Panc1 (cell line): ENCODE results near the gene IGFALS. TPM values are rescaled to one million over a fixed set of nuclear protein-coding genes. Genes with fewer than 3 reads are reported as not detected.

Experiments used
- ATAC-seq: fragments of 200-7000 bp; cut with Tn5 transposase; 2 replicates; pipeline ENCODE4 v1.9.1; 2020; ENCODE audit warnings: mild to moderate bottlenecking, moderate library complexity
- BruUV-seq: library from RNA; stranded (reverse); fragments of 400-500 nt; replicated peaks from 2 replicates; lab custom pipeline; 2021; lab: Mats Ljungman, UMichigan
- CTCF ChIA-PET: fragments of 300-600 bp; sonication (Branson Sonifier 250); formaldehyde crosslinking; loops from one replicate; lab custom pipeline; 2022; ENCODE audit warnings: antibody characterized with exemption; lab: Charles Lee
- POLR2A ChIA-PET: fragments of 300-600 bp; sonication (Branson Sonifier 250); formaldehyde crosslinking; loops from one replicate; lab custom pipeline; 2022; ENCODE audit warnings: antibody characterized with exemption; lab: Charles Lee
- DNase-seq: peaks from one replicate; pipeline ENCODE4 v3.0.0-alpha.2; 2010; ENCODE audit warnings: low read depth, low spot score
- H3K27ac ChIP-seq: 2 replicates; pipeline ENCODE4 v1.5.1; 2011; ENCODE audit warnings: mild to moderate bottlenecking, low read length, inconsistent platforms
- H3K27me3 ChIP-seq: fragments of 200-500 bp; sonication (Bioruptor generic); 2 replicates; pipeline ENCODE4 v1.6.0; 2014; ENCODE audit warnings: low read length, inconsistent platforms; ENCODE audit not compliant: control insufficient read depth, insufficient read depth
- H3K36me3 ChIP-seq: fragments of 200-500 bp; sonication (Bioruptor generic); 2 replicates; pipeline ENCODE4 v1.5.1; 2014; ENCODE audit warnings: inconsistent platforms, mild to moderate bottlenecking, low read length, moderate library complexity; ENCODE audit not compliant: control insufficient read depth, insufficient read depth
- H3K4me1 ChIP-seq: 2 replicates; pipeline ENCODE4 v1.5.1; 2011; ENCODE audit warnings: inconsistent platforms, mild to moderate bottlenecking, low read length, moderate library complexity; ENCODE audit not compliant: control insufficient read depth, insufficient read depth
- H3K4me3 ChIP-seq, 2 experiments: 2 replicates each; pipeline ENCODE4 v1.5.1; 2011 to 2012; ENCODE audit warnings: low read depth in 2 of 2, low read length in 2 of 2, mild to moderate bottlenecking in 2 of 2, inconsistent platforms in 1 of 2, moderate library complexity in 1 of 2
- H3K9me3 ChIP-seq: fragments of 200-500 bp; sonication (Bioruptor generic); 2 replicates; pipeline ENCODE4 v1.5.1; 2014; ENCODE audit warnings: low read depth, mild to moderate bottlenecking, inconsistent platforms, low read length, moderate library complexity; ENCODE audit not compliant: control insufficient read depth, insufficient read depth
- POLR2AphosphoS5 ChIP-seq: IDR thresholded peaks from 2 replicates; pipeline ENCODE4 v1.6.1; 2012; ENCODE audit warnings: mild to moderate bottlenecking, low read depth, low read length, moderate library complexity
- SIN3A ChIP-seq: IDR thresholded peaks from 2 replicates; pipeline ENCODE4 v1.6.1; 2012; ENCODE audit warnings: low read depth, mild to moderate bottlenecking, low read length, moderate library complexity, borderline replicate concordance; ENCODE audit not compliant: insufficient read depth
- TCF7L2 ChIP-seq: IDR thresholded peaks from 2 replicates; pipeline ENCODE4 v1.6.1; 2011; ENCODE audit warnings: mild to moderate bottlenecking, low read depth, low read length, inconsistent platforms
- in situ Hi-C: cut with HindIII; loops from 2 replicates; pipeline ENCODE4 v1.10.0; 2016; ENCODE audit warnings: low sequenced_read_pairs, low pct_unique_long_range_greater_than_20kb
- intact Hi-C: fragments of 100-400 bp; cut with micrococcal nuclease; formaldehyde crosslinking; loops from one replicate; pipeline ENCODE4 v1.10.0; 2022; ENCODE audit not compliant: unreplicated experiment
- total RNA-seq: library from RNA; stranded (reverse); gene quantifications from one replicate; pipeline ENCODE4 v1.2.1, GENCODE V29; 2021; ENCODE audit not compliant: unreplicated experiment
- TF ChIP-seq, protein P1 (sequence below): fragments of 450-650 bp; IDR thresholded peaks from 2 replicates; pipeline ENCODE4 v1.5.1; 2017; ENCODE audit warnings: mild to moderate bottlenecking
- TF ChIP-seq, protein P2 (sequence below), 2 experiments: IDR thresholded peaks; 2 replicates each; pipeline ENCODE4 v1.6.1; 2011 to 2012; ENCODE audit warnings: low read depth in 2 of 2, control low read depth in 1 of 2, low read length in 1 of 2, mild to moderate bottlenecking in 1 of 2, moderate library complexity in 1 of 2; ENCODE audit not compliant: insufficient read depth in 1 of 2

IGFALS gene
- total RNA-seq, 1 experiment from 2014 or later: 0.10 TPM

DNA sequence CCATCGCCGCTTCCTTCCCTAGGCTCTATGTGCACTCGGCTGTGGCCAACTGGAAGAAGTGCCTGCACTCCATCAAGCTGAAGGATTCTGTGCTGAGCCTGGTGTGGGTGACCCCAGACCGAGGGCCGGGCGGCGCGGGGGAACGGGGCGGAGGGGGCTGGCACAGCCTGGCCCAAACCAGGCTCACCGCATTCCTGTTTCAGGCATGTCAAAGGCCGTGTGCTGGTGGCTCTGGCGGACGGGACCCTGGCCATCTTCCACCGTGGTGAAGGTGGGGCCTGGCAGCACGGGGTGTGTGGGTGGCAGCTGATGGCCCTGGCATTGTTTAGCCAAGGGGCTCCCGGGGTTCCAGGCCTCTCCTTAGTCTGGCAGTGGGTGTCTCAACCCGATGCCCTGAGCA lies 26.8 kb downstream of the IGFALS start:
- no peaks in the 10 kb centered on the region for H3K9me3 ChIP-seq
- TF ChIP-seq, protein P1, sequence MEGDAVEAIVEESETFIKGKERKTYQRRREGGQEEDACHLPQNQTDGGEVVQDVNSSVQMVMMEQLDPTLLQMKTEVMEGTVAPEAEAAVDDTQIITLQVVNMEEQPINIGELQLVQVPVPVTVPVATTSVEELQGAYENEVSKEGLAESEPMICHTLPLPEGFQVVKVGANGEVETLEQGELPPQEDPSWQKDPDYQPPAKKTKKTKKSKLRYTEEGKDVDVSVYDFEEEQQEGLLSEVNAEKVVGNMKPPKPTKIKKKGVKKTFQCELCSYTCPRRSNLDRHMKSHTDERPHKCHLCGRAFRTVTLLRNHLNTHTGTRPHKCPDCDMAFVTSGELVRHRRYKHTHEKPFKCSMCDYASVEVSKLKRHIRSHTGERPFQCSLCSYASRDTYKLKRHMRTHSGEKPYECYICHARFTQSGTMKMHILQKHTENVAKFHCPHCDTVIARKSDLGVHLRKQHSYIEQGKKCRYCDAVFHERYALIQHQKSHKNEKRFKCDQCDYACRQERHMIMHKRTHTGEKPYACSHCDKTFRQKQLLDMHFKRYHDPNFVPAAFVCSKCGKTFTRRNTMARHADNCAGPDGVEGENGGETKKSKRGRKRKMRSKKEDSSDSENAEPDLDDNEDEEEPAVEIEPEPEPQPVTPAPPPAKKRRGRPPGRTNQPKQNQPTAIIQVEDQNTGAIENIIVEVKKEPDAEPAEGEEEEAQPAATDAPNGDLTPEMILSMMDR: no peak
- ChIA-PET CTCF (no interaction called here), POLR2A (no interaction called here)
- H3K27ac ChIP-seq: no peak overlapping the region
- DNase-seq (no peak), ATAC-seq (no peak)
- H3K4me1 ChIP-seq: peaks cover 14% of the 10 kb centered on the region
- H3K4me3 ChIP-seq: no peak overlapping the region
- H3K36me3 ChIP-seq: no peaks in the 10 kb centered on the region; the same call in 1 of the 2 replicates
- no TSS peak for BruUV-seq
- no peaks in the 10 kb centered on the region for H3K27me3 ChIP-seq
- in situ Hi-C loops: no loop called here
- intact Hi-C loops: no loop called here

- in situ Hi-C loops: no loop called here
- H3K27ac ChIP-seq: no peak overlapping the region
- H3K27me3 ChIP-seq: no peaks in the 10 kb centered on the region
- ChIA-PET POLR2A (no interaction called here), CTCF (no interaction called here)
- DNase-seq (no peak), ATAC-seq (no peak)
- no TSS peak for BruUV-seq
- H3K9me3 ChIP-seq: no peaks in the 10 kb centered on the region
- intact Hi-C loops: no loop called here
- no peak overlapping the region for H3K4me3 ChIP-seq
- TF ChIP-seq SIN3A: no peak
- TF ChIP-seq POLR2AphosphoS5: no peak
- no peak for TF ChIP-seq TCF7L2
- TF ChIP-seq, protein P1: no peak
- TF ChIP-seq, protein P2, sequence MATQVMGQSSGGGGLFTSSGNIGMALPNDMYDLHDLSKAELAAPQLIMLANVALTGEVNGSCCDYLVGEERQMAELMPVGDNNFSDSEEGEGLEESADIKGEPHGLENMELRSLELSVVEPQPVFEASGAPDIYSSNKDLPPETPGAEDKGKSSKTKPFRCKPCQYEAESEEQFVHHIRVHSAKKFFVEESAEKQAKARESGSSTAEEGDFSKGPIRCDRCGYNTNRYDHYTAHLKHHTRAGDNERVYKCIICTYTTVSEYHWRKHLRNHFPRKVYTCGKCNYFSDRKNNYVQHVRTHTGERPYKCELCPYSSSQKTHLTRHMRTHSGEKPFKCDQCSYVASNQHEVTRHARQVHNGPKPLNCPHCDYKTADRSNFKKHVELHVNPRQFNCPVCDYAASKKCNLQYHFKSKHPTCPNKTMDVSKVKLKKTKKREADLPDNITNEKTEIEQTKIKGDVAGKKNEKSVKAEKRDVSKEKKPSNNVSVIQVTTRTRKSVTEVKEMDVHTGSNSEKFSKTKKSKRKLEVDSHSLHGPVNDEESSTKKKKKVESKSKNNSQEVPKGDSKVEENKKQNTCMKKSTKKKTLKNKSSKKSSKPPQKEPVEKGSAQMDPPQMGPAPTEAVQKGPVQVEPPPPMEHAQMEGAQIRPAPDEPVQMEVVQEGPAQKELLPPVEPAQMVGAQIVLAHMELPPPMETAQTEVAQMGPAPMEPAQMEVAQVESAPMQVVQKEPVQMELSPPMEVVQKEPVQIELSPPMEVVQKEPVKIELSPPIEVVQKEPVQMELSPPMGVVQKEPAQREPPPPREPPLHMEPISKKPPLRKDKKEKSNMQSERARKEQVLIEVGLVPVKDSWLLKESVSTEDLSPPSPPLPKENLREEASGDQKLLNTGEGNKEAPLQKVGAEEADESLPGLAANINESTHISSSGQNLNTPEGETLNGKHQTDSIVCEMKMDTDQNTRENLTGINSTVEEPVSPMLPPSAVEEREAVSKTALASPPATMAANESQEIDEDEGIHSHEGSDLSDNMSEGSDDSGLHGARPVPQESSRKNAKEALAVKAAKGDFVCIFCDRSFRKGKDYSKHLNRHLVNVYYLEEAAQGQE (IDR thresholded peaks at IDR 0.05; ENCODE audit: insufficient read depth in 1 of 2, low read depth in 2 of 2, low read length in 1 of 2): no peak
- H3K36me3 ChIP-seq: no peaks in the 10 kb centered on the region; the same call in 1 of the 2 replicates
- H3K4me1 ChIP-seq: peaks cover 14% of the 10 kb centered on the region
These were observed 27.3 kb downstream of the IGFALS start for GRCh38 chr16:1766231-1766630.

GRCh38 chr16:1765826-1766225 lies 27.7 kb downstream of the IGFALS start:
- Histone ChIP-seq H3K9me3 (no peaks in the 10 kb centered on the region), H3K27ac (no peak overlapping the region), H3K36me3 (no peaks in the 10 kb centered on the region; the same call in 1 of the 2 replicates), H3K4me1 (peaks cover 14% of the 10 kb centered on the region), H3K4me3 (no peak overlapping the region), H3K27me3 (no peaks in the 10 kb centered on the region)
- ATAC-seq: no peak
- no peak for TF ChIP-seq TCF7L2
- TF ChIP-seq, protein P1: no peak
- no peak for TF ChIP-seq POLR2AphosphoS5
- no peak for TF ChIP-seq SIN3A
- TF ChIP-seq, protein P2 (IDR thresholded peaks at IDR 0.05; ENCODE audit: insufficient read depth in 1 of 2, low read depth in 2 of 2, low read length in 1 of 2): no peak
- BruUV-seq: no TSS peak
- in situ Hi-C loops: no loop called here
- CTCF ChIA-PET: no interaction called here
- POLR2A ChIA-PET: no interaction called here
- no peak for DNase-seq
- intact Hi-C loops: no loop called here
